HG03442 (cell line): ENCODE measurements around the gene TMEM53.

ENCODE experiments used
- ATAC-seq: cut with Tn5 transposase; IDR thresholded peaks from one replicate; pipeline ENCODE4 v1.9.1; 2021; ENCODE audit warnings: mild to moderate bottlenecking, moderate library complexity; ENCODE audit not compliant: unreplicated experiment

Gene TMEM53

DNA sequence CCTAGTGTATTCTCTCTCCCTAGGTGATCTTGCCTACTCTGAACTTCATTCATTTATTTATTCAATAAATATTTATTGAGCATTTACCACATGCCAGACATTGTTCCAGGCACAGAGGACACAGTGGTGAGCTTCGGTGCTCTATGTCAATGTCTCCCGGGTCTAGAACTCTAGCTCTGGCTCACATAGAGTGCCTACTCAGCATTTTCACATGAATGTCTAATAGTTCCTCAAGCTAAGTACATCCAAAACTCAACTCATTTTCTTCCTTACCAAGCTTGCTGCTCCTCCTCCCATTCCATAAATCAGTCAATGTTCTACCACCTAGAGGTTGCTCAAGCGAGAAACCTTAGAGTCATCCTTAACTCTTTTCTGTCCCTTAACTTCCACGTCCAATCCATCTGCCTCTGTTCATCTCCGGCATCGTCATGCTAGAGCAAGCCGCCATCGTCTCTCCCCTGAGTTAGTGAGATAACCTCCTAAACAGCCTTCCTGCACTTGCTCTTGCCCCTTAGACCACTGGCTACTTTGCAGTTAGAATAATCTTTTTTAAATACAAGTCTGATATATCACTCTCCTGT, 67.5 kb downstream of the TMEM53 start:
- no peak for ATAC-seq

DNA sequence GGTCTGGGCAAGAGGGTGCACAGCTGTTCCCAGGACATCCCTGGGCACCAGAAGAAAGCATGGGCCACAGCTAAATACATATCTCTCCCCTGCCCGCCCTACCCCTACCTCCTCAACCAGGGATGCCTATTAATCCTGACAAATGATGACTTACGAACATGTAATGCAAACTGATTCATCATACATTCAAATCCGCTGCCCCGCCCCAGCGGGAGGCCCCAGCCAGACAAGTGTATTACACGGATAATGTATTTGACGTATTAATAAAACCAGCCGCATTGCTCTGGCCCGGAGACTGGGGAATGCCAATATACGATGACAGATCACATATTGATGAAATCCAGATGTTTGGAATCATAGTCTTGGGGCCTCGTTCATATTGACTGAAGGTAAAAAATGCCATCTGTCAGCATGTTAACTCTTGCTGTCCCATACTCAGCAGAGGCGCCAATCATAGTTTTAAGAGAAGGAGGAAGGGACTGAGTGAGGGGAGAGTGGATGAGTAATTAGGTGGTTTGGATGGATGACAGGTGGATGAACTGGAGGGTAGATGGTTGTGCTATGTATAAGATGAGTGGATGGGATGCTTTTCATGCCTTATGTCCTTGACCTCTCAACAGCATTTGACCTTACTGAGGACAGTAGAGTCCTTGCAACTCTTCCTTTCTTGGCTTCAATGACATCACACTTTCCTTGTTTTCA, 68.2 kb downstream of the TMEM53 start:
- no peak for ATAC-seq

DNA sequence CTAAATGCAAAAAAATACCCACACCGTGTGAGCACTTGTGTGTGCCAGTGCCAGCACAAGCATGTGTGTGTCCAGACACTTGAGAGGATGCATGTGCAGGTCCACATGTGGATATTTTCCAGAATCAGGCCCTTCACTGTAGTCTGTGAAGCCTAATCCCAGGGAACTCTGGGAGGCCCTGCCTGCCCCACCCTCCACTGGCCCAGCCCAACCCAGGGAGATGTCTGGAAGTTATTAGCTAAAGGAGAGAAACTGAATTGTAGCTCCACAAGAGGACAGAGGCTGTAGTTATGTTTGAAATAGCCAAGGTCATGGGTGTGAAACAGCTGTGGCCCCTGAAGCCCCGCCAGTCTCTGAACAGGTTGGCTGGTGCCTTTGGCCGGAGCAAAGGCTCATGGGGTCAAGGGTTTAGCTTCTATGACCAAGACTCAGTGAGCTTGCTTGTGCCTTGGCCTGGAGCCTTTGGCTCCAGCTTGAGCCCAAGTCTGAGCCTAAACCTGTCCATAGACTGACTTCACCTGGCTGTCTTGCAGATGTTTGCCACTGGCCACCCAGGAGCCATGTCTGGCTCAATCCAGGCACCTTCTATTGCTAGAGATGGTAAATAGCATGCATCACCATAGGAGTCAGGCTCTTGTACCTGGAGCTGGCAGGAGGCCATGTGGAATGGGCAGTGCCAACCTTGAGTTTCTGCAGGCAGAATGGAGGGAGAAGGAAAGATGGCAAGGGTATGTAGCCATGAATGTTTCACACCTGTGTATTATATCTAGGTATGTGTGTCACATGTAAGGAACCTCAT, 69.9 kb downstream of the TMEM53 start:
- no peak for ATAC-seq

GRCh38 chr1:44603718-44604117, 70.6 kb downstream of the TMEM53 start:
- ATAC-seq: no peak
